Endothelial cell of umbilical vein (primary cell): Measurements from ENCODE around the gene PTRH1. TPM values are rescaled to one million over a fixed set of nuclear protein-coding genes. Genes with fewer than 3 reads are reported as not detected.

Source experiments
- BruUV-seq: library from RNA; stranded (reverse); fragments of 400-500 nt; replicated peaks from 2 replicates; lab custom pipeline; 2021; lab: Mats Ljungman, UMichigan
- CTCF ChIA-PET: fragments of 300-600, 350-600 bp; sonication (Branson Sonifier 250); formaldehyde crosslinking; loops from one replicate; lab custom pipeline; 2021; ENCODE audit warnings: antibody characterized with exemption, inconsistent platforms; lab: Charles Lee
- POLR2A ChIA-PET: fragments of 300-600, 350-600 bp; sonication (Branson Sonifier 250); formaldehyde crosslinking; loops from one replicate; lab custom pipeline; 2021; ENCODE audit warnings: antibody characterized with exemption, inconsistent platforms; lab: Charles Lee
- DNase-seq: peaks from one replicate; pipeline ENCODE4 v3.0.0-alpha.2; 2011; ENCODE audit warnings: low read depth, low spot score
- FAIRE-seq: peaks from 2 replicates; lab custom pipeline; 2011; peaks lifted over from hg19 to GRCh38; lab: Jason Lieb, UNC
- H2AFZ ChIP-seq: 2 replicates; pipeline ENCODE4 v1.6.0; 2012; ENCODE audit warnings: low read depth, low read length, control low read depth, inconsistent platforms
- H3K27ac ChIP-seq: 2 replicates; pipeline ENCODE4 v1.5.1; 2011; ENCODE audit warnings: low read depth, mild to moderate bottlenecking, control low read depth, low read length, moderate library complexity; ENCODE audit not compliant: insufficient read depth
- H3K27me3 ChIP-seq, 2 experiments: 2 replicates each; pipeline versions ENCODE4 v1.6.0 to v1.6.1; 2011; ENCODE audit warnings: low read length in 2 of 2, mixed read lengths in 1 of 2; ENCODE audit not compliant: control insufficient read depth in 2 of 2, insufficient read depth in 2 of 2
- H3K36me3 ChIP-seq, 2 experiments: 2 replicates in 1 of 2; 3 replicates in 1 of 2; pipeline ENCODE4 v1.5.1; 2011; ENCODE audit warnings: low read length in 2 of 2, mild to moderate bottlenecking in 1 of 2, moderate library complexity in 1 of 2; ENCODE audit not compliant: control insufficient read depth in 2 of 2, insufficient read depth in 2 of 2; ENCODE audit errors: extremely low read depth in 1 of 2
- H3K4me1 ChIP-seq: 3 replicates; pipeline ENCODE4 v1.5.1; 2011; ENCODE audit warnings: mild to moderate bottlenecking, low read length; ENCODE audit not compliant: control insufficient read depth, insufficient read depth; ENCODE audit errors: extremely low read depth
- H3K4me2 ChIP-seq: 2 replicates; pipeline ENCODE4 v1.6.1; 2011; ENCODE audit warnings: low read length, control low read depth, mixed read lengths; ENCODE audit not compliant: insufficient read depth
- H3K4me3 ChIP-seq, 3 experiments: fragments of 200-600 bp in 1 of 3; sonication (generic), shearing (Covaris generic) in 1 of 3; replicated peaks in 1 of 3; 2 replicates each; pipeline ENCODE4 v1.5.1; 2011 to 2016; ENCODE audit warnings: control low read depth in 3 of 3, low read length in 3 of 3, mild to moderate bottlenecking in 2 of 3, inconsistent platforms in 1 of 3, low read depth in 1 of 3, moderate library complexity in 1 of 3; ENCODE audit not compliant: insufficient read depth in 1 of 3
- H3K79me2 ChIP-seq: 2 replicates; pipeline ENCODE4 v1.6.0; 2012; ENCODE audit warnings: low read length, inconsistent platforms; ENCODE audit not compliant: control insufficient read depth, insufficient read depth
- H3K9ac ChIP-seq: replicated peaks from 2 replicates; pipeline ENCODE3; 2011; ENCODE audit warnings: low read length, control low read depth; ENCODE audit not compliant: insufficient read depth; ENCODE audit errors: extremely low read depth
- H3K9me1 ChIP-seq: replicated peaks from 3 replicates; pipeline ENCODE4 v1.6.0; 2011; ENCODE audit warnings: mild to moderate bottlenecking, low read length; ENCODE audit not compliant: control insufficient read depth, insufficient read depth; ENCODE audit errors: extremely low read depth
- H3K9me3 ChIP-seq: replicated peaks from 2 replicates; pipeline ENCODE4 v1.5.1; 2012; ENCODE audit warnings: low read length, inconsistent platforms; ENCODE audit not compliant: control insufficient read depth, insufficient read depth
- H4K20me1 ChIP-seq: replicated peaks from 2 replicates; pipeline ENCODE3; 2011; ENCODE audit warnings: mild to moderate bottlenecking, low read length; ENCODE audit not compliant: control insufficient read depth, insufficient read depth; ENCODE audit errors: extremely low read depth
- CTCF ChIP-seq, 2 donors: IDR thresholded peaks; 1 replicate in 1 of 2; 2 replicates in 1 of 2; pipeline ENCODE4 v1.5.1; 2011; ENCODE audit warnings: low read length in 2 of 2, mild to moderate bottlenecking in 2 of 2, moderate library complexity in 2 of 2, control low read depth in 1 of 2, inconsistent platforms in 1 of 2, low read depth in 1 of 2; ENCODE audit not compliant: insufficient read depth in 1 of 2; ENCODE audit errors: extremely low read depth in 1 of 2
- EZH2 ChIP-seq: IDR thresholded peaks from 2 replicates; pipeline ENCODE4 v1.6.1; 2012; ENCODE audit warnings: borderline replicate concordance, low read depth, mild to moderate bottlenecking, moderate library complexity, low read length, inconsistent platforms; ENCODE audit not compliant: severe bottlenecking
- FOS ChIP-seq: IDR thresholded peaks from 2 replicates; pipeline ENCODE4 v1.6.1; 2011; ENCODE audit warnings: mild to moderate bottlenecking, low read length, moderate library complexity, borderline replicate concordance; ENCODE audit not compliant: insufficient read depth
- GATA2 ChIP-seq: IDR thresholded peaks from 2 replicates; pipeline ENCODE4 v1.7.0; 2011; ENCODE audit warnings: low read depth, mild to moderate bottlenecking, moderate library complexity, mixed read lengths, low read length; ENCODE audit not compliant: insufficient read length, insufficient read depth
- JUN ChIP-seq: IDR thresholded peaks from 2 replicates; pipeline ENCODE4 v1.6.1; 2011; ENCODE audit warnings: borderline replicate concordance, low read depth; ENCODE audit not compliant: insufficient read length, insufficient read depth
- MYC ChIP-seq: IDR thresholded peaks from one replicate; pipeline ENCODE4 v1.6.1; 2011; ENCODE audit warnings: mild to moderate bottlenecking, low read depth, low read length
- POLR2A ChIP-seq: IDR thresholded peaks from 2 replicates; pipeline ENCODE4 v1.6.1; 2012; ENCODE audit warnings: low read depth, mild to moderate bottlenecking, control low read depth, low read length
- POLR2AphosphoS5 ChIP-seq: IDR thresholded peaks from 2 replicates; pipeline ENCODE4 v1.6.1; 2012; ENCODE audit warnings: low read depth, mild to moderate bottlenecking, control low read depth, low read length, moderate library complexity; ENCODE audit not compliant: insufficient read depth
- dilution Hi-C: fragments of 300-500 bp; cut with MboI; formaldehyde crosslinking; loops from one replicate; pipeline ENCODE4 v1.15.0; 2019; ENCODE audit warnings: low sequenced_read_pairs; ENCODE audit not compliant: extremely low pct_ligation_motif_present
- intact Hi-C: fragments of 100-400 bp; cut with micrococcal nuclease; formaldehyde crosslinking; loops from one replicate; pipeline ENCODE4 v1.10.0; 2022
- polyA plus RNA-seq, 4 experiments: library from polyadenylated mRNA; depleted of rRNA in 3 of 4; stranded (reverse) in 3 of 4; unstranded in 1 of 4; fragments of >200 nt; gene quantifications; 2 replicates each; pipeline versions ENCODE4 v1.2.1 to v1.2.3, GENCODE V29; 2011 to 2012; ENCODE audit warnings: missing spikeins in 1 of 4
- total RNA-seq: library from RNA; stranded (reverse); gene quantifications from 2 replicates; pipeline ENCODE4 v1.2.3, GENCODE V29; 2021
- TF ChIP-seq, protein P1 (sequence below): IDR thresholded peaks from 2 replicates; pipeline ENCODE4 v1.6.1; 2011; ENCODE audit not compliant: insufficient read depth, insufficient read length

Gene PTRH1
- total and polyA plus RNA-seq, 2 donors (not counting 3 experiments of a cell fraction or from before 2014, with no cell fraction given): 25.1 to 52.2 TPM

GRCh38 chr9:127676638-127677037 is 38.8 kb downstream of the PTRH1 start:
- no peak for FAIRE-seq
- no peak overlapping the region for H3K4me3 ChIP-seq
- BruUV-seq: no TSS peak
- POLR2A ChIA-PET: no interaction called here
- no peaks in the 10 kb centered on the region for H3K9me3 ChIP-seq
- intact Hi-C loops (no loop called here), dilution Hi-C loops (no loop called here)
- no peak overlapping the region for H3K4me2 ChIP-seq
- H3K36me3 ChIP-seq: peaks cover 4 to 35% of the 10 kb centered on the region in 2 experiments
- H4K20me1 ChIP-seq: no peaks in the 10 kb centered on the region
- no peak overlapping the region for H2AFZ ChIP-seq
- no peak overlapping the region for H3K27ac ChIP-seq
- no peaks in the 10 kb centered on the region for H3K4me1 ChIP-seq
- H3K27me3 ChIP-seq: no peaks in the 10 kb centered on the region
- TF ChIP-seq FOS (no peak), POLR2AphosphoS5 (no peak), MYC (no peak), CTCF (IDR thresholded peaks at IDR 0.05; ENCODE audit: extremely low read depth in 1 of 2, insufficient read depth in 1 of 2, low read depth in 1 of 2, low read length in 2 of 2) (no peak)
- CTCF ChIA-PET: interaction anchor here (1.7 kb wide), 1 partner anchor 58 kb away, joined by 5 read pairs; the partner anchor contains the start of gene TOR2A
- no peak for DNase-seq
- H3K79me2 ChIP-seq: no peaks in the 10 kb centered on the region
- H3K9ac ChIP-seq: no peak overlapping the region
- H3K9me1 ChIP-seq: no peaks in the 10 kb centered on the region

- Histone ChIP-seq H3K4me2 (no peak overlapping the region), H3K9ac (no peak overlapping the region), H3K36me3 (peaks cover 4 to 12% of the 10 kb centered on the region in 2 experiments), H3K79me2 (no peaks in the 10 kb centered on the region), H3K9me1 (no peaks in the 10 kb centered on the region), H3K4me1 (no peaks in the 10 kb centered on the region), H3K27ac (no peak overlapping the region), H3K27me3 (no peaks in the 10 kb centered on the region), H3K4me3 (no peak overlapping the region), H2AFZ (no peak overlapping the region), H3K9me3 (no peaks in the 10 kb centered on the region), H4K20me1 (no peaks in the 10 kb centered on the region)
- POLR2A ChIA-PET: no interaction called here
- intact Hi-C loops: no loop called here
- TF ChIP-seq FOS: no peak
- TF ChIP-seq, protein P1, sequence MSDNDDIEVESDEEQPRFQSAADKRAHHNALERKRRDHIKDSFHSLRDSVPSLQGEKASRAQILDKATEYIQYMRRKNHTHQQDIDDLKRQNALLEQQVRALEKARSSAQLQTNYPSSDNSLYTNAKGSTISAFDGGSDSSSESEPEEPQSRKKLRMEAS: no peak
- no peak for TF ChIP-seq GATA2
- no peak for TF ChIP-seq POLR2A
- TF ChIP-seq CTCF (IDR thresholded peaks at IDR 0.05; ENCODE audit: extremely low read depth in 1 of 2, insufficient read depth in 1 of 2, low read depth in 1 of 2, low read length in 2 of 2): no peak
- no peak for TF ChIP-seq JUN
- TF ChIP-seq EZH2: no peak
- TF ChIP-seq MYC: no peak
- no peak for TF ChIP-seq POLR2AphosphoS5
- no TSS peak for BruUV-seq
- CTCF ChIA-PET: no interaction called here
- DNase-seq (no peak), FAIRE-seq (no peak)
- dilution Hi-C loops: no loop called here
These were observed 42.2 kb downstream of the PTRH1 start for GRCh38 chr9:127673234-127673633.
